OCI-LY3 (cell line): ENCODE measurements around the gene USP5.

Source experiments
- H2AFZ ChIP-seq: fragments of 200-600, 300-600 bp; shearing (Covaris generic); 2 replicates; pipeline ENCODE4 v1.6.0; 2014; ENCODE audit warnings: antibody characterized with exemption, low read depth, low read length
- H3K27ac ChIP-seq: fragments of 200-600, 300-600 bp; sonication (generic); 2 replicates; pipeline ENCODE4 v1.5.1; 2014; ENCODE audit warnings: mild to moderate bottlenecking, low read length, moderate library complexity, mixed read lengths
- H3K27me3 ChIP-seq: fragments of 200-600, 300-600 bp; sonication (generic); 2 replicates; pipeline ENCODE4 v1.6.1; 2014; ENCODE audit warnings: low read depth, low read length, mixed read lengths
- H3K36me3 ChIP-seq: fragments of 200-600, 300-600 bp; sonication (generic); replicated peaks from 2 replicates; pipeline ENCODE3; 2014; ENCODE audit warnings: low read depth, low read length, mixed read lengths
- H3K4me1 ChIP-seq: fragments of 300-600, 200-600 bp; sonication (generic); 2 replicates; pipeline ENCODE4 v1.6.1; 2014; ENCODE audit warnings: low read length, mixed read lengths
- H3K4me2 ChIP-seq: fragments of 200-600, 300-600 bp; sonication (generic); 2 replicates; pipeline ENCODE4 v1.6.1; 2014; ENCODE audit warnings: low read length, mixed read lengths
- H3K4me3 ChIP-seq: fragments of 300-600, 200-600 bp; sonication (generic); 2 replicates; pipeline ENCODE4 v1.5.1; 2014; ENCODE audit warnings: antibody characterized with exemption, mild to moderate bottlenecking, low read length, moderate library complexity
- H3K79me2 ChIP-seq: fragments of 300-600, 200-600 bp; shearing (Covaris generic); 2 replicates; pipeline ENCODE4 v1.6.1; 2014; ENCODE audit warnings: mild to moderate bottlenecking, low read length, mixed read lengths
- H3K9ac ChIP-seq: fragments of 300-600, 200-600 bp; shearing (Covaris generic); 2 replicates; pipeline ENCODE4 v1.6.0; 2014; ENCODE audit warnings: mild to moderate bottlenecking, low read length, moderate library complexity
- H3K9me3 ChIP-seq: fragments of 200-600, 300-600 bp; shearing (Covaris generic); 2 replicates; pipeline ENCODE4 v1.6.1; 2014; ENCODE audit warnings: low read length, mixed read lengths; ENCODE audit not compliant: insufficient read depth
- H4K20me1 ChIP-seq: fragments of 200-600, 300-600 bp; sonication (generic); 2 replicates; pipeline ENCODE4 v1.6.1; 2016; ENCODE audit warnings: low read length, mixed read lengths; ENCODE audit not compliant: insufficient read depth
- CTCF ChIP-seq: fragments of 200-600, 300-600 bp; sonication (generic); IDR thresholded peaks from 2 replicates; pipeline ENCODE4 v1.5.1; 2014; ENCODE audit warnings: antibody characterized with exemption, low read length, low read depth
- EZH2phosphoT487 ChIP-seq: fragments of 200-600 bp; shearing (Covaris generic); IDR thresholded peaks from 2 replicates; pipeline ENCODE4 v1.6.1; 2018; ENCODE audit warnings: antibody characterized with exemption, mixed run types, low read depth

The USP5 gene

DNA sequence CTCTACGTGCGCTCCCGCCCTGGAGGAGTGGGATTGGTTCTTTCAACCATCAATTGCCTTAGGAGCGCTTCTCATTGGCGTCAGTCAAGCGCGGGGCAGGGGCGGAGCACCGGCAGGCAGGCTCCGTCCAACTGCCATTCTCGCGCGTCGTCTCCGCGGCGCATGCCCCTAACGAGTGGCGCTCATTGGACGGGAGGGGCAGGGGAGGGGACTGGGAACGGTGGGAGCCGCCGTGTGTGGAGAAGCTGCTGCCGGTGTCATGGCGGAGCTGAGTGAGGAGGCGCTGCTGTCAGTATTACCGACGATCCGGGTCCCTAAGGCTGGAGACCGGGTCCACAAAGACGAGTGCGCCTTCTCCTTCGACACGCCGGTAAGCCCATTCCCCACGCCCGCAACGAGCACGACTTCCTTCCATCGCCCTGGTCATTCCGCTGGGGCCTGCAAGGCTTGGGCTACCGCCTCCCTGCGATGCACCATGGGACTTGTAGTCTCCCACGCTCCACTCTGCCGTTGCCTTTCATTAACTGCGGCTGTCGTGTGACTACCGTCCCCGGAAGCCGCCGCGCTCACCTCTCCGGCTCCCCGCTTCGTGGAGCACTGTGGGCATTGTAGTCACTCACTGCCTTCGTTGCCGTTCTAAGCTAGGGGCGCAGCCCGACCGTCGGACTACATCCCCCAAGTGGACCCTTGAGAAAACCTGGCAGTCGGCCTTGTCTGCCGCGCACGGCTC is at the start of gene USP5:
USP5 (plus strand) TSS at position 230 of the 730 bp plus-strand sequence; CDS start at position 260, 30 bp downstream.
- H3K4me3 ChIP-seq = peak within 1 kb of the TSS; percentile 79
- H3K36me3 ChIP-seq = peaks cover 29% of the 10 kb centered on the region
- H3K9me3 ChIP-seq = no peaks in the 10 kb centered on the region
- TF ChIP-seq CTCF = no peak
- no peak for TF ChIP-seq EZH2phosphoT487
- H3K27me3 ChIP-seq = no peaks in the 10 kb centered on the region
- peak within 1 kb of the TSS; percentile 70 for H3K27ac ChIP-seq
- no peaks in the 10 kb centered on the region for H4K20me1 ChIP-seq
- peak within 1 kb of the TSS; percentile 99 for H3K4me2 ChIP-seq
- H3K4me1 ChIP-seq = peaks cover 33% of the 10 kb centered on the region
- peak within 1 kb of the TSS; percentile 79 for H3K9ac ChIP-seq
- peak within 1 kb of the TSS; percentile 61; the same call in 1 of the 2 replicates for H2AFZ ChIP-seq
- peaks cover 40% of the 10 kb centered on the region for H3K79me2 ChIP-seq

GRCh38 chr12:6807170-6807569 is 44.8 kb upstream of the USP5 start:
- H3K4me3 ChIP-seq = no peak overlapping the region
- H3K9me3 ChIP-seq = no peaks in the 10 kb centered on the region
- no peak overlapping the region for H3K27ac ChIP-seq
- no peak overlapping the region for H2AFZ ChIP-seq
- no peaks in the 10 kb centered on the region for H3K27me3 ChIP-seq
- no peak for TF ChIP-seq EZH2phosphoT487
- TF ChIP-seq CTCF = no peak
- H4K20me1 ChIP-seq = no peaks in the 10 kb centered on the region
- no peaks in the 10 kb centered on the region for H3K79me2 ChIP-seq
- no peak overlapping the region for H3K4me2 ChIP-seq
- no peak overlapping the region for H3K9ac ChIP-seq
- H3K36me3 ChIP-seq = no peaks in the 10 kb centered on the region
- H3K4me1 ChIP-seq = peaks cover 14% of the 10 kb centered on the region

DNA sequence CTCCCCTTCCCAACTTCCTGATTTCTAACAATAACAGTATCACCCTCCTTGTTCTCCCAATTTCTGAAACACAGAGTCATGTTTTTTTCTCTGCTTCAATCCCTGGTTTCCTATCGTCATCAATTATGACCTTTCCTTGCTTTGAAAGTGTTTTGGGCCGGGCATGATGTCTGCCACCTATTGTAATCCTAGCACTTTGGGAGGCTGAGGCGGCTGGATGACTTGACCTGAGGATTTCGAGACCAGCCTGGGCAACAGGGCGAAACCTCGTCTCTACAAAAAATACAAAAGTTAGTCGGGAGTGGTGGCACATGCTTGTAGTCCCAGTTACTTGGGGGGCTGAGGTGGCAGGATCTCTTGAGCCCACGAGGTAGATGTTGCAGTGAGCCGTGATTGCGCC is 42.9 kb upstream of the USP5 start:
- Histone ChIP-seq H3K4me2 (no peak overlapping the region), H3K27me3 (peaks cover 10% of the 10 kb centered on the region), H3K9ac (no peak overlapping the region), H3K36me3 (no peaks in the 10 kb centered on the region), H3K9me3 (no peaks in the 10 kb centered on the region), H4K20me1 (no peaks in the 10 kb centered on the region), H3K79me2 (no peaks in the 10 kb centered on the region), H3K4me1 (peaks cover 26% of the 10 kb centered on the region), H3K27ac (no peak overlapping the region), H2AFZ (no peak overlapping the region), H3K4me3 (no peak overlapping the region)
- no peak for TF ChIP-seq EZH2phosphoT487
- TF ChIP-seq CTCF = no peak

GRCh38 chr12:6810758-6811157 is 41.2 kb upstream of the USP5 start:
- H3K9ac ChIP-seq = peak overlapping the region; percentile 29; the same call in 1 of the 2 replicates
- TF ChIP-seq EZH2phosphoT487 (no peak), CTCF (no peak)
- no peaks in the 10 kb centered on the region for H3K79me2 ChIP-seq
- no peaks in the 10 kb centered on the region for H4K20me1 ChIP-seq
- H3K4me2 ChIP-seq = peak overlapping the region; percentile 50
- H3K27ac ChIP-seq = peak overlapping the region; percentile 36
- H2AFZ ChIP-seq = peak overlapping the region; percentile 97
- peak overlapping the region; percentile 14; the same call in 1 of the 2 replicates for H3K4me3 ChIP-seq
- H3K27me3 ChIP-seq = peaks cover 14% of the 10 kb centered on the region
- peaks cover 26% of the 10 kb centered on the region for H3K4me1 ChIP-seq
- H3K36me3 ChIP-seq = no peaks in the 10 kb centered on the region
- no peaks in the 10 kb centered on the region for H3K9me3 ChIP-seq
